Right ventricle myocardium inferior (tissue), 1 donor: ENCODE results near the gene CCNE1. TPM values are rescaled to one million over a fixed set of nuclear protein-coding genes. Genes with fewer than 3 reads are reported as not detected.
A peak's percentile ranks its signal among the peaks of the same experiment; 100 is the strongest.

Experiments used
- ATAC-seq: fragments of 200-7000 bp; cut with Tn5 transposase; one replicate; pipeline ENCODE4 v1.9.1; 2020; ENCODE audit warnings: mild to moderate bottlenecking, moderate library complexity
- DNase-seq: peaks from one replicate; pipeline ENCODE4 v3.0.0; 2021; ENCODE audit errors: missing footprints
- intact Hi-C: fragments of 100-400 bp; cut with DNase I; formaldehyde crosslinking; loops from one replicate; pipeline ENCODE4 v1.11.0; 2022
- total RNA-seq: library from RNA; stranded (reverse); fragmentation: NEBNext Ultra II Directional; extraction: Animal tissue kit (Norgen Biotek cat#: 25700); gene quantifications from one replicate; pipeline ENCODE4 v1.2.1, GENCODE V29; 2021
- donor health status: DM: no; HTN: yes; CAD: no; lungs with severe emphysema.

Gene CCNE1
- total RNA-seq, 1 donor from 2014 or later = 3.1 TPM

- intact Hi-C loops = no loop called here
- ATAC-seq (peak; percentile 48), DNase-seq (no peak)
Measured at GRCh38 chr19:29858000-29858596, 46.3 kb downstream of the CCNE1 start.

GRCh38 chr19:29858621-29859020 lies 46.8 kb downstream of the CCNE1 start:
- intact Hi-C loops = no loop called here
- ATAC-seq = no peak
- no peak for DNase-seq

- intact Hi-C loops = no loop called here
- DNase-seq = peak; percentile 7
- no peak for ATAC-seq
Measured at GRCh38 chr19:29860492-29860891, 48.7 kb downstream of the CCNE1 start.

GRCh38 chr19:29861574-29861973 lies 49.8 kb downstream of the CCNE1 start:
- no peak for ATAC-seq
- intact Hi-C loops = no loop called here
- DNase-seq = no peak

GRCh38 chr19:29866011-29866410 lies 54.2 kb downstream of the CCNE1 start:
- no peak for DNase-seq
- no peak for ATAC-seq
- intact Hi-C loops = no loop called here

- DNase-seq (no peak), ATAC-seq (no peak)
- intact Hi-C loops = no loop called here
Measured at GRCh38 chr19:29867984-29868383, 56.2 kb downstream of the CCNE1 start.

GRCh38 chr19:29871143-29871542 lies 59.4 kb downstream of the CCNE1 start:
- DNase-seq (no peak), ATAC-seq (no peak)
- intact Hi-C loops = no loop called here

GRCh38 chr19:29872224-29872731 lies 60.5 kb downstream of the CCNE1 start:
- ATAC-seq (no peak), DNase-seq (no peak)
- intact Hi-C loops = loop anchor here (2.0 kb wide), 1 partner anchor 141 kb away; no protein-coding TSS in a partner anchor

- ATAC-seq (peak; percentile 78), DNase-seq (peak; percentile 79)
- intact Hi-C loops = loop anchor here (1.0 to 2.0 kb wide), 2 partner anchors 102 to 142 kb away; no protein-coding TSS in a partner anchor
Measured at GRCh38 chr19:29873024-29873800, 61.4 kb downstream of the CCNE1 start.

Other genes with a start within 250 kb of the CCNE1 start
- 58.0 TPM for gene POP4, start 205.7 kb upstream of the CCNE1 start, total RNA-seq
- gene PLEKHF1, start 146.5 kb upstream of the CCNE1 start, total RNA-seq = 43.6 TPM
- 64.2 TPM for gene C19orf12, start 96.7 kb upstream of the CCNE1 start, total RNA-seq
- gene URI1, start 130.2 kb downstream of the CCNE1 start, total RNA-seq = 43.0 TPM